ENCODE measurements around the gene SIGLEC10. TPM values are rescaled to one million over a fixed set of nuclear protein-coding genes. Genes with fewer than 3 reads are reported as not detected.

The SIGLEC10 gene
- polyA plus RNA-seq, 2 of the 4 experiments (the other 2 are of a cell fraction) = not detected

- TF ChIP-seq MAZ (IDR thresholded peaks at IDR 0.05; ENCODE audit: borderline replicate concordance, low read depth, low read length) = no peak
- TF ChIP-seq MYC (IDR thresholded peaks at IDR 0.05; ENCODE audit: borderline replicate concordance, low read length) = no peak
- TF ChIP-seq TP53 (CRISPR knock-in tag; IDR thresholded peaks at IDR 0.05) = no peak
- no peak for TF ChIP-seq CHD2 (IDR thresholded peaks at IDR 0.05; ENCODE audit: low read length, partially characterized antibody)
- no peak for TF ChIP-seq CBX2 (IDR thresholded peaks at IDR 0.05; ENCODE audit: borderline replicate concordance, low read depth)
Observed at GRCh38 chr19:51430221-51430620, 12.8 kb upstream of the SIGLEC10 start (continued).

GRCh38 chr19:51427201-51427600 is 9.8 kb upstream of the SIGLEC10 start:
- no peak overlapping the region for H3K4me3 ChIP-seq
- ChIA-PET POLR2A (no interaction called here), CTCF (interaction anchor here (1.2 to 1.6 kb wide), 2 partner anchors 10 to 233 kb away, joined by 3 to 4 read pairs; no protein-coding TSS in a partner anchor)
- H3K27ac ChIP-seq = no peak overlapping the region
- no peaks in the 10 kb centered on the region for H3K4me1 ChIP-seq
- H3K9me3 ChIP-seq = no peaks in the 10 kb centered on the region
- no peak overlapping the region for H3K4me2 ChIP-seq
- FAIRE-seq (no peak), DNase-seq (ENCODE audit: low read depth in 1 of 2, low spot score in 1 of 2) (no peak), ATAC-seq (no peak)
- 5% methylated on average over 3 of the region's 3 CpGs for WGBS (ENCODE audit: missing lambda C conversion rate)
- no peak for TF ChIP-seq FOSB (CRISPR knock-in tag; IDR thresholded peaks at IDR 0.05)
- TF ChIP-seq HOXB5 (CRISPR knock-in tag; IDR thresholded peaks at IDR 0.05) = no peak
- TF ChIP-seq CTCF (IDR thresholded peaks at IDR 0.05) = no peak
- TF ChIP-seq EP300 (IDR thresholded peaks at IDR 0.05) = no peak
- no peak for TF ChIP-seq MAZ (IDR thresholded peaks at IDR 0.05; ENCODE audit: borderline replicate concordance, low read depth, low read length)
- no peak for TF ChIP-seq ZC3H11A (IDR thresholded peaks at IDR 0.05)
- no peak for TF ChIP-seq PHF8 (IDR thresholded peaks at IDR 0.05; ENCODE audit: borderline replicate concordance, low read depth)

GRCh38 chr19:51422053-51422448 is 4.6 kb upstream of the SIGLEC10 start:
- 7% methylated on average over 19 of the region's 19 CpGs for WGBS (ENCODE audit: missing lambda C conversion rate)
- CTCF ChIA-PET = interaction anchor here (0.5 to 4.5 kb wide), 58 partner anchors 8 to 426 kb away, joined by 3 to 33 read pairs (median 4); partner anchors contain the start of genes CLDND2, NKG7 and VSIG10L
- DNase-seq (ENCODE audit: low read depth in 1 of 2, low spot score in 1 of 2) = peak; percentile 80
- TF ChIP-seq ZSCAN20 (CRISPR knock-in tag; IDR thresholded peaks at IDR 0.05) (peak; percentile 79; the same call in 1 of the 2 replicates), CBX2 (IDR thresholded peaks at IDR 0.05; ENCODE audit: borderline replicate concordance, low read depth) (no peak), RAD21 (conservative IDR thresholded peaks at IDR 0.05 in 1 of 2, IDR thresholded peaks at IDR 0.05 in 1 of 2) (peak; percentile 78 to 81), HEYL (CRISPR knock-in tag; IDR thresholded peaks at IDR 0.05) (0 out of 2 replicates have a peak, but pooled peaks have one; percentile 21), EHMT2 (IDR thresholded peaks at IDR 0.05; ENCODE audit: low read depth) (peak; percentile 82; the same call in 1 of the 2 replicates), FOXS1 (CRISPR knock-in tag; IDR thresholded peaks at IDR 0.05) (0 out of 2 replicates have a peak, but pooled peaks have one; percentile 57), SREBF2 (IDR thresholded peaks at IDR 0.05) (no peak), SMC3 (IDR thresholded peaks at IDR 0.05) (peak; percentile 86), ELK1 (IDR thresholded peaks at IDR 0.05; ENCODE audit: low read depth, low read length) (no peak), EHF (CRISPR knock-in tag; IDR thresholded peaks at IDR 0.05) (0 out of 2 replicates have a peak, but pooled peaks have one; percentile 59), HOXB5 (CRISPR knock-in tag; IDR thresholded peaks at IDR 0.05) (peak; percentile 89; the same call in 1 of the 2 replicates), POLR2AphosphoS2 (conservative IDR thresholded peaks at IDR 0.05; ENCODE audit: low read length) (no peak), NFE2L2 (conservative IDR thresholded peaks at IDR 0.05; ENCODE audit: low read length) (no peak), ZC3H11A (IDR thresholded peaks at IDR 0.05) (no peak), RNF2 (IDR thresholded peaks at IDR 0.05; ENCODE audit: borderline replicate concordance, low read depth) (no peak), ATOH8 (CRISPR knock-in tag; IDR thresholded peaks at IDR 0.05; ENCODE audit: low read depth) (peak; percentile 78; the same call in 1 of the 2 replicates), REST (IDR thresholded peaks at IDR 0.05) (peak; percentile 98), NPAS2 (CRISPR knock-in tag; IDR thresholded peaks at IDR 0.05; ENCODE audit: borderline replicate concordance) (0 out of 2 replicates have a peak, but pooled peaks have one; percentile 27), HOXB13 (CRISPR knock-in tag; IDR thresholded peaks at IDR 0.05; ENCODE audit: low read depth) (0 out of 2 replicates have a peak, but pooled peaks have one; percentile 66)

More at GRCh38 chr19:51422053-51422448, 4.6 kb upstream of the SIGLEC10 start:
- Histone ChIP-seq H3K4me3 (no peak overlapping the region), H3K4me1 (no peaks in the 10 kb centered on the region), H3K4me2 (no peak overlapping the region), H3K27ac (no peak overlapping the region), H3K9me3 (no peaks in the 10 kb centered on the region)
- POLR2A ChIA-PET = interaction anchor here (1.0 kb wide), 1 partner anchor 83 kb away, joined by 3 read pairs; no protein-coding TSS in a partner anchor
- peak; percentile 61 for FAIRE-seq
- peak; percentile 87 to 96 for ATAC-seq
